Gastroesophageal sphincter (tissue), 4 donors: ENCODE data around the gene ZNF821. TPM values are rescaled to one million over a fixed set of nuclear protein-coding genes. Genes with fewer than 3 reads are reported as not detected.
"Not testable (repeated sequence)": the region's sequence is repeated elsewhere in the genome, so short reads cannot be mapped to it uniquely, and the experiment has no call there.

Experiments
- ATAC-seq: fragments of 150-250 bp; one replicate; pipeline ENCODE4 v1.9.1; 2016; ENCODE audit warnings: mild to moderate bottlenecking, moderate library complexity
- H3K27ac ChIP-seq, 4 donors: fragments of 200-600 bp; sonication (generic) in 3 of 4; 1 replicate in 3 of 4; 2 replicates in 1 of 4; pipeline ENCODE4 v1.5.1; 2016 to 2019
- H3K27me3 ChIP-seq: fragments of 200-600 bp; sonication (generic); one replicate; pipeline ENCODE4 v1.5.1; 2019
- H3K36me3 ChIP-seq, 2 donors: fragments of 200-600 bp; sonication (generic); one replicate each; pipeline ENCODE4 v1.5.1; 2019; ENCODE audit warnings: control low read depth in 1 of 2
- H3K4me1 ChIP-seq, 3 donors: fragments of 200-600 bp; sonication (generic); 1 replicate in 2 of 3; 2 replicates in 1 of 3; pipeline ENCODE4 v1.5.1; 2016 to 2019; ENCODE audit warnings: control low read depth in 2 of 3
- H3K4me3 ChIP-seq, 2 donors: fragments of 200-600 bp; sonication (generic); one replicate each; pipeline ENCODE4 v1.5.1; 2019; ENCODE audit warnings: mild to moderate bottlenecking in 1 of 2, moderate library complexity in 1 of 2
- H3K9me3 ChIP-seq, 3 donors: fragments of 200-600 bp; sonication (generic); one replicate each; pipeline ENCODE4 v1.5.1; 2017 to 2019; ENCODE audit warnings: control low read depth in 2 of 3
- CTCF ChIP-seq, 4 experiments: fragments of 200-600 bp in 2 of 4; fragments of 450-650 bp in 2 of 4; sonication (generic) in 1 of 4; IDR thresholded peaks; one replicate each; pipeline ENCODE4 v1.5.1; 2017 to 2019; ENCODE audit warnings: antibody characterized with exemption in 4 of 4, mild to moderate bottlenecking in 2 of 4, moderate library complexity in 2 of 4
- EP300 ChIP-seq: sonication (generic); formaldehyde crosslinking; IDR thresholded peaks from one replicate; pipeline ENCODE4 v1.6.1; 2017; ENCODE audit warnings: antibody characterized with exemption, mild to moderate bottlenecking
- POLR2A ChIP-seq, 2 donors: fragments of 450-650 bp; IDR thresholded peaks; one replicate each; pipeline ENCODE4 v1.6.1; 2017; ENCODE audit warnings: antibody characterized with exemption in 2 of 2, mild to moderate bottlenecking in 2 of 2, moderate library complexity in 1 of 2
- POLR2AphosphoS5 ChIP-seq: sonication (generic); formaldehyde crosslinking; IDR thresholded peaks from one replicate; pipeline ENCODE4 v1.6.1; 2017; ENCODE audit warnings: antibody characterized with exemption
- WGBS, 2 donors: methylation state at CpG; one replicate each; pipeline ENCODE4 v1.1.5; 2018; ENCODE audit warnings: low coverage in 1 of 2; 5-methylcytosine and 5-hydroxymethylcytosine counted together
- total RNA-seq, 4 donors: library from RNA; depleted of rRNA; stranded (reverse); fragments of >200 nt; gene quantifications; one replicate each; pipeline ENCODE4 v1.1.0, GENCODE V29; 2016

ZNF821 gene
- total RNA-seq, 4 donors from 2014 or later = 2.8 to 10.0 (median 7.3) TPM

DNA sequence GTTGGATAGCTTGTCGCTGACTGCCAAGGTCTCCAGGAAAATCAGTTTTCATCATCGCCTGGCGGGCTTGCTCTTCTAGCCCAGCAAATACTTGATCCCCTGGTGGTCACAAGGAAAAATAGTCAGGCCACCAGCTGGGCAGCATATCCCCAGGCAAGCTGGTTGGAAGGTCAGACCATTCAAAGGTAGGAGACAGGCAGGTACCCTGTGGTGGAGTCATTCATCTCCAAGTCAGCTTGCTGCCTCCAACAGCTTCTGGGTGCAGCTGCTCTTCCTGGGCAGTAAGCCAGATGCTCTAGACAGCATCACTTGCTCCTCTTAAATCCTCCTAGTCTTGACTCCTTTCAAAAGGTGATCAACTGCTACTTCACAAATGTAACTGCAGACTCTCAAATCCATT lies 16.0 kb downstream of the ZNF821 start:
- Histone ChIP-seq H3K27me3 (no peaks in the 10 kb centered on the region), H3K9me3 (no peaks in the 10 kb centered on the region), H3K4me1 (no peaks in the 10 kb centered on the region), H3K27ac (no peak overlapping the region), H3K4me3 (no peak overlapping the region), H3K36me3 (peaks cover 0 to 70% of the 10 kb centered on the region in 2 donors)
- 100% methylated on average over 1 of the region's 3 CpGs; no CpG with 5 or more reads in 1 of the 2 donors for WGBS, 2 donors
- TF ChIP-seq POLR2A (IDR thresholded peaks at IDR 0.05) (no peak), EP300 (no peak), POLR2AphosphoS5 (no peak), CTCF (IDR thresholded peaks at IDR 0.05) (no peak)
- ATAC-seq = no peak

GRCh38 chr16:71867175-71867574 lies 16.8 kb downstream of the ZNF821 start:
- ATAC-seq, H3K27me3 ChIP-seq, H3K27ac ChIP-seq, H3K4me3 ChIP-seq, H3K4me1 ChIP-seq, H3K9me3 ChIP-seq: not testable (repeated sequence)
- 89% methylated on average over 6 of the region's 6 CpGs; no CpG with 5 or more reads in 1 of the 2 donors for WGBS, 2 donors
- peaks cover 0 to 73% of the 10 kb centered on the region in 2 donors for H3K36me3 ChIP-seq

DNA sequence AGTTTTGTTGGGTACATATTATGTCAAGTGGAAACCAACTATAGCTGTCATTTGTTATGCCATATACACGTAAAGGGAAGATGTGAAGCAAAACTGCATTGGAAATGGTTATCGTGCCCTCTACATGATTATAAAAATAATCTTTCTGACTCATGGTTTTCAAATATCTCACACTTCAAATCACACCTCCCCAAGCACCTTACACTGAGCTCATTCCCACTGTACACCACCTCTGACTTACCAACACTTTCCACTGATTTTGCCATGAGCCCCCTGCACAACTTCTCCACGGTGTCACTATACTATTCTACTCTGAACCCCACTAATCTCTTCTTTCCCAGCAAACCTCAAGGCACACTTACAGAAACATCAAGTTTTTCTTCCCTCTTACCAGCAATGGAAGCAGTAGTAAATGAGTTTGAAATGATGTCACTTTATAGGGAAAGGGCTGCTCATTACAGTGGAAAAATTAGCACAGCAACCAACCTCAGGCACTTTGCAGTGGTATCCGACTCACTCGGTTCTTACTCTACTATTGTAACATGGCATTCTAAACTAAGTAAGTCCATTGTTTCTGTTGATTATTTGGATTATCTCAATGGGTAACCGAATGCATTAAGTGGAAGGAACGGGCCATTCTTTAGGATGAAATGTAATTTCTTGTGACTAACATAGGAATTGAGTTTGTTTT lies 18.7 kb downstream of the ZNF821 start:
- 85 to 90% methylated on average over 7 of the region's 7 CpGs for WGBS, 2 donors
- ATAC-seq = no peak
- Histone ChIP-seq H3K27ac (no peak overlapping the region), H3K4me1 (no peaks in the 10 kb centered on the region), H3K4me3 (no peak overlapping the region), H3K9me3 (no peaks in the 10 kb centered on the region), H3K36me3 (peaks cover 0 to 83% of the 10 kb centered on the region in 2 donors), H3K27me3 (no peaks in the 10 kb centered on the region)
- TF ChIP-seq POLR2AphosphoS5 (no peak), CTCF (IDR thresholded peaks at IDR 0.05) (no peak), EP300 (no peak), POLR2A (IDR thresholded peaks at IDR 0.05) (no peak)

- Histone ChIP-seq H3K36me3 (peaks cover 0 to 82% of the 10 kb centered on the region in 2 donors), H3K4me1 (peaks cover 0 to 7% (median 0%) of the 10 kb centered on the region in 3 donors), H3K4me3 (no peak overlapping the region), H3K27ac (no peak overlapping the region), H3K9me3 (no peaks in the 10 kb centered on the region), H3K27me3 (no peaks in the 10 kb centered on the region)
- 100% methylated on average over 1 of the region's 5 CpGs; no CpG with 5 or more reads in 1 of the 2 donors for WGBS, 2 donors
- TF ChIP-seq POLR2A (IDR thresholded peaks at IDR 0.05) (no peak), POLR2AphosphoS5 (no peak), CTCF (IDR thresholded peaks at IDR 0.05) (no peak)
- ATAC-seq = no peak
Observed at GRCh38 chr16:71863995-71864394, 20.0 kb downstream of the ZNF821 start.

- Histone ChIP-seq H3K4me1 (peaks cover 0 to 16% (median 0%) of the 10 kb centered on the region in 3 donors), H3K9me3 (no peaks in the 10 kb centered on the region), H3K27me3 (no peaks in the 10 kb centered on the region), H3K4me3 (no peak overlapping the region), H3K36me3 (peaks cover 0 to 74% of the 10 kb centered on the region in 2 donors), H3K27ac (peak overlapping the region in 3 of 4 donors; percentile 44 to 59 (median 50))
- 93 to 95% methylated on average over 12 to 21 of the region's 32 CpGs for WGBS, 2 donors
- TF ChIP-seq POLR2AphosphoS5 (no peak), CTCF (IDR thresholded peaks at IDR 0.05) (no peak), POLR2A (IDR thresholded peaks at IDR 0.05) (no peak), EP300 (no peak)
- no peak for ATAC-seq
Observed at GRCh38 chr16:71859762-71860521, 24.0 kb downstream of the ZNF821 start.
